ENCODE results near the gene MRPS23.

DNA sequence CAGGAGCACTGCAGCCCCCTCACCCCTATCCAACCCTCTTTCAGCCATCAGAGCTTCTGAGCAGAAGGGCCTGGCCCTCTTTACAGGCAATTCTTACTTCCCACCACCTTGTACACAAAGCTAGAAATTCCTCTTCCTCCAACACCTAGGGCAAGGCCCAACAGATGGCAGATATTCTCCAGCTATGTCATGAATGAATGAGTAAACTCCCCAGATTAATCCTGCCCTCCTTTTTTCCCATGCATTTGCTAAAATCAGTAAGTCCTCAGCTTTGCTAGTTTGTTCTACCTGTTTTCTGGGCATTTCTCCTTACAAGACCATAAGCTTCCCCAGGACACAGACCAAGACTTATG is 20.4 kb upstream of the MRPS23 start:
- TF ChIP-seq, protein P1, sequence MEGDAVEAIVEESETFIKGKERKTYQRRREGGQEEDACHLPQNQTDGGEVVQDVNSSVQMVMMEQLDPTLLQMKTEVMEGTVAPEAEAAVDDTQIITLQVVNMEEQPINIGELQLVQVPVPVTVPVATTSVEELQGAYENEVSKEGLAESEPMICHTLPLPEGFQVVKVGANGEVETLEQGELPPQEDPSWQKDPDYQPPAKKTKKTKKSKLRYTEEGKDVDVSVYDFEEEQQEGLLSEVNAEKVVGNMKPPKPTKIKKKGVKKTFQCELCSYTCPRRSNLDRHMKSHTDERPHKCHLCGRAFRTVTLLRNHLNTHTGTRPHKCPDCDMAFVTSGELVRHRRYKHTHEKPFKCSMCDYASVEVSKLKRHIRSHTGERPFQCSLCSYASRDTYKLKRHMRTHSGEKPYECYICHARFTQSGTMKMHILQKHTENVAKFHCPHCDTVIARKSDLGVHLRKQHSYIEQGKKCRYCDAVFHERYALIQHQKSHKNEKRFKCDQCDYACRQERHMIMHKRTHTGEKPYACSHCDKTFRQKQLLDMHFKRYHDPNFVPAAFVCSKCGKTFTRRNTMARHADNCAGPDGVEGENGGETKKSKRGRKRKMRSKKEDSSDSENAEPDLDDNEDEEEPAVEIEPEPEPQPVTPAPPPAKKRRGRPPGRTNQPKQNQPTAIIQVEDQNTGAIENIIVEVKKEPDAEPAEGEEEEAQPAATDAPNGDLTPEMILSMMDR (IDR thresholded peaks at IDR 0.05 in 2 of 3, conservative IDR thresholded peaks at IDR 0.05 in 1 of 3; ENCODE audit: insufficient read depth in 2 of 3, low read depth in 1 of 3, low read length in 3 of 3), result no peak
- TF ChIP-seq XRCC3 (IDR thresholded peaks at IDR 0.05), result no peak
- no peak for TF ChIP-seq LEF1 (IDR thresholded peaks at IDR 0.05)
- no peak for TF ChIP-seq ZNF165 (CRISPR knock-in tag; IDR thresholded peaks at IDR 0.05; ENCODE audit: borderline replicate concordance)
- TF ChIP-seq MAZ (CRISPR knock-in tag; conservative IDR thresholded peaks at IDR 0.05 in 1 of 2, IDR thresholded peaks at IDR 0.05 in 1 of 2), result no peak
- no peak for TF ChIP-seq EP300 (IDR thresholded peaks at IDR 0.05; ENCODE audit: low read length)
- TF ChIP-seq TCF7 (IDR thresholded peaks at IDR 0.05; ENCODE audit: borderline replicate concordance), result no peak
- TF ChIP-seq, protein P2, sequence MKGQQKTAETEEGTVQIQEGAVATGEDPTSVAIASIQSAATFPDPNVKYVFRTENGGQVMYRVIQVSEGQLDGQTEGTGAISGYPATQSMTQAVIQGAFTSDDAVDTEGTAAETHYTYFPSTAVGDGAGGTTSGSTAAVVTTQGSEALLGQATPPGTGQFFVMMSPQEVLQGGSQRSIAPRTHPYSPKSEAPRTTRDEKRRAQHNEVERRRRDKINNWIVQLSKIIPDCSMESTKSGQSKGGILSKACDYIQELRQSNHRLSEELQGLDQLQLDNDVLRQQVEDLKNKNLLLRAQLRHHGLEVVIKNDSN (CRISPR knock-in tag; IDR thresholded peaks at IDR 0.05), result no peak

All from K562 (cell line).